NCI-H2227 treated with DMSO at 0.1 percent for 48 hours (cell line): ENCODE data around the gene RPS2.

Experiments used
- DNase-seq: peaks from one replicate; lab custom pipeline; 2025; lab: John Stamatoyannopoulos, UW

The RPS2 gene

DNA sequence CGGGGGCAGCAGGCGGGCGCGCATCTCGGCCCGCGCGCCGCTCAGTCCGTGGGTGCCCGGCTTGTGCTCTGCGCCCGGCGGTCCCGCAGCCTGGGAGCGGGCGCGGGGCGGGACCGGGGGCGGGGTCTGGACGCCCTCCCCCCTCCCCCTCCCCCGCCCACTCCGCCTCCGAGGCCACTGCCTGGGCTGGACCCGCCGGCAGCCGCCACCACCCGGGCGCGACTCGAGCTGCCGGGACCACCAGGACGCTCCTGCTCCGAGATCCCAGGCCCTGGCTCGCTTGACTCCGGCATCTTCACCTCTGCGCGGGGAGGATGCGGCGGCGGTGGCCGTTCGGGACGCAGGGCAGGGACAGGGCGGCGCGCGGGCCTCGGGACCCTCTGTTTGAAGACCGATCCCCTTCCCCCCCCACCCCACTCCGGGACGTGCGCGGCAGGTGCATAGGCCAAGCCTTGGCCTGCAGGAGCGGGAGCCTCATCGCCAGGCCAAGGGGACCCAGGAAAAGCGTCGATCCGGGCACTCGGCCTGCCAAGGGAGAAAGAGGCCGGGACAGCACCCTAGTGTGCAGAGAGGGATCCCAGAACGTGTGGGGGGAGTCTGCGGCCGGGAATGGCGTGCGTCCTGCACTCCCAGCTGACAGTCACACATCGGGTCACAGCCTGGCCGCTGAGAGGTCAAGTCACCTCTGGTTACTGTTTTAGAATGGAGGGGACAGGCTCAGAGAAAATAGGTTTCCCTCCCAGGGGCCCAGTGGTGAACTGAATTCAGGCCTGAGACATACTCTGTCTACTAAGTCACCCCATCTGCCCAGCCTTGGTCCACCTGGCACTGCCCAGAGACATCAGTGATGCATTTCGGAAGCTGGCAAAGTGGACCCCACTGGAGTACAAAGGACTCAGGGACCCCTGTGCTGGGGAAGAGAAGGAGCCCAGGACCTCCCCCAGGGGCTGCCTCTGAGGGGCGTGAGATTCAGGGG is 46.0 kb downstream of the RPS2 start, which contains the start of gene HS3ST6:
HS3ST6 (minus strand) TSS at position 65 of the 976 bp plus-strand sequence. CDS start 92 bp downstream, outside the sequence.
- DNase-seq: no peak

- DNase-seq: no peak
Measured at GRCh38 chr16:1917665-1918350, 46.8 kb downstream of the RPS2 start.

DNA sequence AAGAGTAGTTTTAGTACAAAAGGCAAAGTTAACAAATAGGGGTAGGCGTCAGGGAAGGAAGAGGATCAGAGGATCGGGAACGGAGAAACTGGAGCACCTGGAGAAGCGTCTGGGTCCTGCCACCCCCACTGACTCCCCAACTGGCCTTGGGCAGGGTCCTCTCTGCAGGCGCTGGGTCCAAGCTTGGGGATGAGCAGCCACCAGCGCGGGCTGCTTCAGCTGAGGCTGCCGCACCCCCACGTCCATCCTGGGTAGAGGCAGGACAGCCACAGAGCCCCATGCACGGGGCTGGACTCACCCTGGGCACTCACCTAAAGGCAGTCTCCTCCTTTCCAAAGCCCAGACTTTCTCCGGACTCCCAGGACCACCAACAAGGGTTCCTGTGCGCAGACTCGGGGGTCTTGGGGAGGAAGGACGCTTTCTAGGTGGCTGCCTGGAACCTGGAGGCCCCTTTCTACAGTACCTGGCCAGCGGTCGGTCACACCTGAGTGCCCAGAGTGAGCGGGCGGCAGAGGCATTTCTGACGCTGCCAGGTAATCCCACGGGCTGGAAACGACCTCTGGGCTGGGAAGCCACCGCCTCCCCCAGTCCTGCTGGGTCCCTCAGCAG is 47.5 kb downstream of the RPS2 start:
- no peak for DNase-seq

GRCh38 chr16:1916640-1916990 is 48.0 kb downstream of the RPS2 start:
- DNase-seq: no peak

GRCh38 chr16:1915732-1916639 is 48.6 kb downstream of the RPS2 start:
- DNase-seq: no peak

DNA sequence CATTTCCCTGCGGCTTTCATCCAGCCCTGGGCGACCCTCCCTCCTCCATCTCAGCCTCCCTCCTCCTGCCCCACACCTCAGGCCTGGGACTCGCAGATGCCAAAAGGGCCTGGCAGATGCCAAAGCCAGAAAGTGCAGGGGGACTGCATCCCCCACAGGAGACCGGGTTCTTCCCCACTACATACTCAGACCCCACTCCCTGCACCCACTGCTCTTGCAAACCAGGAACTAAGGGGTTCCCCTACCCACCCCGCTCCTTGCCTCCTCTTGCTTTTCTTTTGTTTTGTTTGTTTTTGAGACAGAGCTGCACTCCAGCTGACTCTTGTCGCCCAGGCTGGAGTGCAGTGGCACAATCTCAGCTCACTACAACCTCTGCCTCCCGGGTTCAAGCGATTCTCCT is 49.6 kb downstream of the RPS2 start:
- no peak for DNase-seq

DNA sequence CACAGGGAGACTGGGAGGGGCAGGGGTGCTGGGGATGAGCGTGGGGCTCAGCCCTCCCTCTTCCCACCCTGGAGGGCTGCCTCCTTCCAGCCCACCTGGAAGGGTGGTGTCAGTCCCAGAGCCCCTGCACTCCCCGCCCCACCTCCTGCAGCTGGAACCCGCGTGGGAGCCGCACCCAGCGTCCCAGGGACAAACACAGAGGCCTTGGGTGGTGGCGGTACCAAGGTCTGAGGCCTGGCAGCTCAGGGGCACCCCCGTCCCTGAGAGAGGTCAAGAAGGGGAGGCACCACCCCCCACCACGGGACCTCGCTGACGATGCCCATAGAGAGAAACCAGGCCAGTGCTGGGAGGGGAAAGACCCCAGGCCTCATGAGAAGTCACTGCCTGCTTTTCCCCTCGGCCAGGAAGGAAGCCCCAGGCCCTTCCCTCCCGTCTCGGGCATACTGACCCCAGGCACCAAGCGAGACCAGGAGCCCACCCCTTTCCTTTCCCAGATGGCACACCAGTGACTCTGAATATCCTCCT is 50.5 kb downstream of the RPS2 start:
- no peak for DNase-seq

- no peak for DNase-seq
Measured at GRCh38 chr16:1913327-1914083, 51.1 kb downstream of the RPS2 start.

DNA sequence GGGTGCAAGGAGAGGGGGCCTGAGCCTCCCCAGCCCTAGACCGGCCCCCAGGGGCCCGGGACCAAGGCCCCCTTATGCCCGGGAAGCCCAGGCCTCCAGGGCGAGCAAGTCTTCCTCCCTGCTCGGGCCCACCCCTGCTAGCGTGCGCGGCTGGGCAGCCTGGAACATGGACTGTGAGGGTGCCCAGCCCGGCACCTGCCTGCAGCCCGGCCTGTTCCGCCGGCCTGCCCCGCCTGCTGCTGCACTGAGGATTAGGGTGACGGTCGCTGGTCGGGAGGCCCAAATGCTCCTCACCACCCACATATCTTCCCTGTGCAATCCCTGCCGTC is 52.4 kb downstream of the RPS2 start:
- no peak for DNase-seq
